HEK293 (cell line): ENCODE measurements around the gene MBOAT2.

ENCODE experiments used
- TRIM28 ChIP-seq: IDR thresholded peaks from 2 replicates; pipeline ENCODE4 v1.6.1; 2011; ENCODE audit warnings: low read length, control low read depth, borderline replicate concordance
- ZBTB8A ChIP-seq: fragments of 450-650 bp; formaldehyde crosslinking; IDR thresholded peaks from 2 replicates; pipeline ENCODE4 v1.5.1; 2016; ENCODE audit warnings: missing biosample characterization, missing genetic modification characterization
- ZNF140 ChIP-seq: fragments of 450-650 bp; formaldehyde crosslinking; IDR thresholded peaks from 2 replicates; pipeline ENCODE4 v1.5.1; 2016; ENCODE audit warnings: missing biosample characterization, missing genetic modification characterization
- ZNF274 ChIP-seq, 2 experiments: fragments of 200-500 bp in 1 of 2; fragments of 450-650 bp in 1 of 2; sonication (Bioruptor generic) in 1 of 2; formaldehyde crosslinking in 1 of 2; IDR thresholded peaks; 2 replicates each; pipeline versions ENCODE4 v1.5.1 to v1.6.1; 2014 to 2016; ENCODE audit warnings: borderline replicate concordance in 1 of 2, inconsistent platforms in 1 of 2, low read length in 1 of 2, missing biosample characterization in 1 of 2, missing genetic modification characterization in 1 of 2
- ZNF549 ChIP-seq: fragments of 450-650 bp; IDR thresholded peaks from 2 replicates; pipeline ENCODE4 v1.5.1; 2018; ENCODE audit warnings: missing biosample characterization, missing genetic modification characterization, mild to moderate bottlenecking, inconsistent platforms, moderate library complexity
- ZNF791 ChIP-seq: fragments of 450-650 bp; formaldehyde crosslinking; IDR thresholded peaks from 2 replicates; pipeline ENCODE4 v1.5.1; 2016; ENCODE audit warnings: missing biosample characterization, missing genetic modification characterization
- ZSCAN30 ChIP-seq: fragments of 450-650 bp; IDR thresholded peaks from 2 replicates; pipeline ENCODE4 v1.5.1; 2018; ENCODE audit warnings: missing biosample characterization, mild to moderate bottlenecking, missing genetic modification characterization, moderate library complexity
- TF ChIP-seq, protein P1 (sequence below): fragments of 450-650 bp; formaldehyde crosslinking; IDR thresholded peaks from 2 replicates; pipeline ENCODE4 v1.5.1; 2016; ENCODE audit warnings: missing biosample characterization, missing genetic modification characterization
- TF ChIP-seq, protein P2 (sequence below): sonication (generic); formaldehyde crosslinking; IDR thresholded peaks from 2 replicates; pipeline ENCODE4 v1.8.1; 2022; ENCODE audit warnings: mild to moderate bottlenecking, moderate library complexity, missing genetic modification reagents
- TF ChIP-seq, protein P3 (sequence below): fragments of 450-650 bp; formaldehyde crosslinking; IDR thresholded peaks from 2 replicates; pipeline ENCODE4 v1.5.1; 2016; ENCODE audit warnings: missing biosample characterization, missing genetic modification characterization, borderline replicate concordance
- TF ChIP-seq, protein P4 (sequence below): fragments of 450-650 bp; formaldehyde crosslinking; IDR thresholded peaks from 2 replicates; pipeline ENCODE4 v1.5.1; 2017; ENCODE audit warnings: missing biosample characterization, mild to moderate bottlenecking, missing genetic modification characterization, moderate library complexity
- TF ChIP-seq, protein P5 (sequence below): fragments of 450-650 bp; formaldehyde crosslinking; IDR thresholded peaks from 2 replicates; pipeline ENCODE4 v1.5.1; 2016; ENCODE audit warnings: missing biosample characterization, missing genetic modification characterization
- TF ChIP-seq, protein P6 (sequence below): fragments of 450-650 bp; formaldehyde crosslinking; IDR thresholded peaks from 2 replicates; pipeline ENCODE4 v1.5.1; 2016; ENCODE audit warnings: missing biosample characterization, missing genetic modification characterization

DNA sequence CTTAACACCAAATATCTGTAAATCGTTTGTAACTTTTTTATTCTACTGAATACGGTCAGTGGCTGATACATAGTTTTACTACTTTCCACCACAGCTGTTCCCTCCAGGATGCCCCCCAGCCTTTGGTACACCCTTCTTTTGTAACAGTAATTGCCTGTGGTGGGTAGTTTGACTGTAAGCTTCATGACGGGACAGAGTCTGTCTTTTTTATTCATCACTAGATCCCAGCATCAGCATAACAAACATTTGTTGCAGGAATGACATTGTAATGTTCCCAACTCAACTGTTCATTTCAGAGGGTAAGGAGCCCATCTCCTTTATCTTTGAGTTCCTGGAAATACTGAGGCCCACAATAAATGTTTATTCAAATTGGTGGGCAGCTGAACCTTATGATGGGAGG lies 67.5 kb downstream of the MBOAT2 start:
- TF ChIP-seq ZNF274 (IDR thresholded peaks at IDR 0.05; ENCODE audit: low read length) (no peak), ZNF274 (tag by site-specific recombination; IDR thresholded peaks at IDR 0.05; ENCODE audit: borderline replicate concordance) (no peak), ZNF791 (tag by site-specific recombination) (no peak), ZNF549 (tag by site-specific recombination) (no peak), ZBTB8A (no peak), ZSCAN30 (no peak), ZNF140 (tag by site-specific recombination) (no peak), TRIM28 (no peak)
- TF ChIP-seq, protein P1, sequence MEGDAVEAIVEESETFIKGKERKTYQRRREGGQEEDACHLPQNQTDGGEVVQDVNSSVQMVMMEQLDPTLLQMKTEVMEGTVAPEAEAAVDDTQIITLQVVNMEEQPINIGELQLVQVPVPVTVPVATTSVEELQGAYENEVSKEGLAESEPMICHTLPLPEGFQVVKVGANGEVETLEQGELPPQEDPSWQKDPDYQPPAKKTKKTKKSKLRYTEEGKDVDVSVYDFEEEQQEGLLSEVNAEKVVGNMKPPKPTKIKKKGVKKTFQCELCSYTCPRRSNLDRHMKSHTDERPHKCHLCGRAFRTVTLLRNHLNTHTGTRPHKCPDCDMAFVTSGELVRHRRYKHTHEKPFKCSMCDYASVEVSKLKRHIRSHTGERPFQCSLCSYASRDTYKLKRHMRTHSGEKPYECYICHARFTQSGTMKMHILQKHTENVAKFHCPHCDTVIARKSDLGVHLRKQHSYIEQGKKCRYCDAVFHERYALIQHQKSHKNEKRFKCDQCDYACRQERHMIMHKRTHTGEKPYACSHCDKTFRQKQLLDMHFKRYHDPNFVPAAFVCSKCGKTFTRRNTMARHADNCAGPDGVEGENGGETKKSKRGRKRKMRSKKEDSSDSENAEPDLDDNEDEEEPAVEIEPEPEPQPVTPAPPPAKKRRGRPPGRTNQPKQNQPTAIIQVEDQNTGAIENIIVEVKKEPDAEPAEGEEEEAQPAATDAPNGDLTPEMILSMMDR (tag by site-specific recombination): no peak
- TF ChIP-seq, protein P2, sequence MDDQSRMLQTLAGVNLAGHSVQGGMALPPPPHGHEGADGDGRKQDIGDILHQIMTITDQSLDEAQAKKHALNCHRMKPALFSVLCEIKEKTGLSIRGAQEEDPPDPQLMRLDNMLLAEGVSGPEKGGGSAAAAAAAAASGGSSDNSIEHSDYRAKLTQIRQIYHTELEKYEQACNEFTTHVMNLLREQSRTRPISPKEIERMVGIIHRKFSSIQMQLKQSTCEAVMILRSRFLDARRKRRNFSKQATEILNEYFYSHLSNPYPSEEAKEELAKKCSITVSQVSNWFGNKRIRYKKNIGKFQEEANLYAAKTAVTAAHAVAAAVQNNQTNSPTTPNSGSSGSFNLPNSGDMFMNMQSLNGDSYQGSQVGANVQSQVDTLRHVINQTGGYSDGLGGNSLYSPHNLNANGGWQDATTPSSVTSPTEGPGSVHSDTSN (CRISPR knock-in tag): no peak
- TF ChIP-seq, protein P3, sequence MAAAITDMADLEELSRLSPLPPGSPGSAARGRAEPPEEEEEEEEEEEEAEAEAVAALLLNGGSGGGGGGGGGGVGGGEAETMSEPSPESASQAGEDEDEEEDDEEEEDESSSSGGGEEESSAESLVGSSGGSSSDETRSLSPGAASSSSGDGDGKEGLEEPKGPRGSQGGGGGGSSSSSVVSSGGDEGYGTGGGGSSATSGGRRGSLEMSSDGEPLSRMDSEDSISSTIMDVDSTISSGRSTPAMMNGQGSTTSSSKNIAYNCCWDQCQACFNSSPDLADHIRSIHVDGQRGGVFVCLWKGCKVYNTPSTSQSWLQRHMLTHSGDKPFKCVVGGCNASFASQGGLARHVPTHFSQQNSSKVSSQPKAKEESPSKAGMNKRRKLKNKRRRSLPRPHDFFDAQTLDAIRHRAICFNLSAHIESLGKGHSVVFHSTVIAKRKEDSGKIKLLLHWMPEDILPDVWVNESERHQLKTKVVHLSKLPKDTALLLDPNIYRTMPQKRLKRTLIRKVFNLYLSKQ (tag by site-specific recombination): no peak
- TF ChIP-seq, protein P4, sequence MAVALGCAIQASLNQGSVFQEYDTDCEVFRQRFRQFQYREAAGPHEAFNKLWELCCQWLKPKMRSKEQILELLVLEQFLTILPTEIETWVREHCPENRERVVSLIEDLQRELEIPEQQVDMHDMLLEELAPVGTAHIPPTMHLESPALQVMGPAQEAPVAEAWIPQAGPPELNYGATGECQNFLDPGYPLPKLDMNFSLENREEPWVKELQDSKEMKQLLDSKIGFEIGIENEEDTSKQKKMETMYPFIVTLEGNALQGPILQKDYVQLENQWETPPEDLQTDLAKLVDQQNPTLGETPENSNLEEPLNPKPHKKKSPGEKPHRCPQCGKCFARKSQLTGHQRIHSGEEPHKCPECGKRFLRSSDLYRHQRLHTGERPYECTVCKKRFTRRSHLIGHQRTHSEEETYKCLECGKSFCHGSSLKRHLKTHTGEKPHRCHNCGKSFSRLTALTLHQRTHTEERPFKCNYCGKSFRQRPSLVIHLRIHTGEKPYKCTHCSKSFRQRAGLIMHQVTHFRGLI (tag by site-specific recombination): no peak
- TF ChIP-seq, protein P5, sequence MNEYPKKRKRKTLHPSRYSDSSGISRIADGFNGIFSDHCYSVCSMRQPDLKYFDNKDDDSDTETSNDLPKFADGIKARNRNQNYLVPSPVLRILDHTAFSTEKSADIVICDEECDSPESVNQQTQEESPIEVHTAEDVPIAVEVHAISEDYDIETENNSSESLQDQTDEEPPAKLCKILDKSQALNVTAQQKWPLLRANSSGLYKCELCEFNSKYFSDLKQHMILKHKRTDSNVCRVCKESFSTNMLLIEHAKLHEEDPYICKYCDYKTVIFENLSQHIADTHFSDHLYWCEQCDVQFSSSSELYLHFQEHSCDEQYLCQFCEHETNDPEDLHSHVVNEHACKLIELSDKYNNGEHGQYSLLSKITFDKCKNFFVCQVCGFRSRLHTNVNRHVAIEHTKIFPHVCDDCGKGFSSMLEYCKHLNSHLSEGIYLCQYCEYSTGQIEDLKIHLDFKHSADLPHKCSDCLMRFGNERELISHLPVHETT (tag by site-specific recombination): no peak
- TF ChIP-seq, protein P6, sequence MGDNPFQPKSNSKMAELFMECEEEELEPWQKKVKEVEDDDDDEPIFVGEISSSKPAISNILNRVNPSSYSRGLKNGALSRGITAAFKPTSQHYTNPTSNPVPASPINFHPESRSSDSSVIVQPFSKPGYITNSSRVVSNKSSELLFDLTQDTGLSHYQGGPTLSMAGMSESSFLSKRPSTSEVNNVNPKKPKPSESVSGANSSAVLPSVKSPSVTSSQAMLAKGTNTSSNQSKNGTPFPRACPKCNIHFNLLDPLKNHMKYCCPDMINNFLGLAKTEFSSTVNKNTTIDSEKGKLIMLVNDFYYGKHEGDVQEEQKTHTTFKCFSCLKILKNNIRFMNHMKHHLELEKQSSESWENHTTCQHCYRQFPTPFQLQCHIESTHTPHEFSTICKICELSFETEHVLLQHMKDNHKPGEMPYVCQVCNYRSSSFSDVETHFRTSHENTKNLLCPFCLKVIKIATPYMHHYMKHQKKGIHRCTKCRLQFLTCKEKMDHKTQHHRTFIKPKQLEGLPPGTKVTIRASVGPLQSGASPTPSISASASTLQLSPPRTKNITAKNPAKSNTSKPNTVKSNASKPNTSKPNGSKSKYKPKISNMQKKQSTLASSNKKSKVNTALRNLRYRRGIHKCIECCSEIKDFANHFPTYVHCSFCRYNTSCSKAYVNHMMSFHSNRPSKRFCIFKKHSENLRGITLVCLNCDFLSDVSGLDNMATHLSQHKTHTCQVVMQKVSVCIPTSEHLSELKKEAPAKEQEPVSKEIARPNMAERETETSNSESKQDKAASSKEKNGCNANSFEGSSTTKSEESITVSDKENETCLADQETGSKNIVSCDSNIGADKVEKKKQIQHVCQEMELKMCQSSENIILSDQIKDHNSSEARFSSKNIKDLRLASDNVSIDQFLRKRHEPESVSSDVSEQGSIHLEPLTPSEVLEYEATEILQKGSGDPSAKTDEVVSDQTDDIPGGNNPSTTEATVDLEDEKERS (tag by site-specific recombination): no peak
